Pancreas (tissue), 10 donors: ENCODE measurements around the gene CIBAR2. TPM values are rescaled to one million over a fixed set of nuclear protein-coding genes. Genes with fewer than 3 reads are reported as not detected.

Experiments
- ATAC-seq, 4 donors: fragments of 200-7000 bp; cut with Tn5 transposase; one replicate each; pipeline versions ENCODE4 v1.8.0 to v1.9.1; 2020; ENCODE audit warnings: mild to moderate bottlenecking in 4 of 4, moderate library complexity in 4 of 4
- DNase-seq, 6 donors: peaks; one replicate each; pipeline ENCODE4 v3.0.0-alpha.2; 2020
- FAIRE-seq: peaks from 2 replicates; lab custom pipeline; 2012; peaks lifted over from hg19 to GRCh38; lab: Jason Lieb, UNC
- H3K27ac ChIP-seq, 4 donors: fragments of 200-600 bp; sonication (generic); 1 replicate in 3 of 4; 2 replicates in 1 of 4; pipeline versions ENCODE4 v1.5.0 to v1.8.0; 2020
- H3K27me3 ChIP-seq, 4 donors: fragments of 200-600 bp; one replicate each; pipeline ENCODE4 v1.8.0; 2021
- H3K36me3 ChIP-seq, 3 donors: fragments of 200-600 bp; sonication (generic) in 1 of 3; one replicate each; pipeline versions ENCODE4 v1.5.0 to v1.8.0; 2020 to 2021
- H3K4me1 ChIP-seq, 3 donors: fragments of 200-600 bp; one replicate each; pipeline ENCODE4 v1.8.0; 2021
- H3K4me3 ChIP-seq, 4 donors: fragments of 200-600 bp; sonication (generic) in 2 of 4; one replicate each; pipeline versions ENCODE4 v1.5.0 to v1.8.0; 2020 to 2021
- H3K9me3 ChIP-seq, 4 donors: fragments of 200-600 bp; one replicate each; pipeline ENCODE4 v1.8.0; 2021
- CTCF ChIP-seq, 4 donors: fragments of 200-600 bp; sonication (generic) in 3 of 4; IDR thresholded peaks; one replicate each; pipeline versions ENCODE4 v1.5.0 to v1.8.0; 2021; ENCODE audit warnings: antibody characterized with exemption in 4 of 4
- WGBS, 2 donors: extraction: QIAGEN DNeasy Blood & Tissue Kit; methylation state at CpG; one replicate each; pipeline ENCODE4 v1.1.7; 2013; 5-methylcytosine and 5-hydroxymethylcytosine counted together
- intact Hi-C, 3 donors: fragments of 100-400 bp; cut with DNase I; formaldehyde crosslinking; loops; one replicate each; pipeline versions ENCODE4 v1.11.1 to v1.14.2; 2022
- polyA plus RNA-seq, 2 donors: library from polyadenylated mRNA; stranded (reverse); fragments of 200-250 nt; gene quantifications; one replicate each; pipeline ENCODE4 v1.2.3, GENCODE V29; 2013
- total RNA-seq, 6 donors: library from RNA; stranded (reverse); fragmentation: NEBNext Ultra II Directional in 4 of 6; extraction: Animal tissue kit (Norgen Biotek cat#: 25700) in 4 of 6; gene quantifications; one replicate each; pipeline versions ENCODE4 v1.2.1 to v1.2.4, GENCODE V29; 2021 to 2023
- donor health status: healthy with polysubstance abuse.
- donor health status: DM: no; HTN: no; CAD: no; lungs with moderate emphysema.
- donor health status: DM: no; HTN: no; CAD: no.
- donor health status: control.
- donor health status: control.
- donor health status: Bipolar disorder and iron deficiency.
- donor health status: DM: yes; HTN: yes; CAD: no.
- donor health status: DM: no; HTN: no; CAD: no.
- donor health status: DM: no; HTN: no; CAD: no.
- donor health status: DM: yes; HTN: yes; CAD: no.

The CIBAR2 gene
- total and polyA plus RNA-seq, 8 donors: 0.05 TPM; not detected in 7

- Histone ChIP-seq H3K9me3 (no peaks in the 10 kb centered on the region), H3K27me3 (no peaks in the 10 kb centered on the region), H3K4me3 (no peak overlapping the region), H3K36me3 (no peaks in the 10 kb centered on the region), H3K27ac (no peak overlapping the region), H3K4me1 (no peaks in the 10 kb centered on the region)
- intact Hi-C loops: no loop called here
- TF ChIP-seq CTCF (IDR thresholded peaks at IDR 0.05): no peak
- 91 to 92% methylated on average over 9 of the region's 9 CpGs for WGBS, 2 donors
- DNase-seq: no peak
- no peak for FAIRE-seq
- no peak for ATAC-seq
Measured at GRCh38 chr16:85062323-85062722, 49.9 kb downstream of the CIBAR2 start.

- ATAC-seq: peak in 2 of 4 donors; percentile 46 to 73
- H3K27me3 ChIP-seq: no peaks in the 10 kb centered on the region
- 82 to 88% methylated on average over 8 of the region's 8 CpGs for WGBS, 2 donors
- intact Hi-C loops: no loop called here
- FAIRE-seq: no peak
- no peak for TF ChIP-seq CTCF (IDR thresholded peaks at IDR 0.05)
- H3K4me1 ChIP-seq: no peaks in the 10 kb centered on the region
- DNase-seq: peak in 1 of 6 donors; percentile 57
- no peaks in the 10 kb centered on the region for H3K36me3 ChIP-seq
- no peak overlapping the region for H3K27ac ChIP-seq
- no peak overlapping the region for H3K4me3 ChIP-seq
- no peaks in the 10 kb centered on the region for H3K9me3 ChIP-seq
Measured at GRCh38 chr16:85061566-85061965, 50.7 kb downstream of the CIBAR2 start.

DNA sequence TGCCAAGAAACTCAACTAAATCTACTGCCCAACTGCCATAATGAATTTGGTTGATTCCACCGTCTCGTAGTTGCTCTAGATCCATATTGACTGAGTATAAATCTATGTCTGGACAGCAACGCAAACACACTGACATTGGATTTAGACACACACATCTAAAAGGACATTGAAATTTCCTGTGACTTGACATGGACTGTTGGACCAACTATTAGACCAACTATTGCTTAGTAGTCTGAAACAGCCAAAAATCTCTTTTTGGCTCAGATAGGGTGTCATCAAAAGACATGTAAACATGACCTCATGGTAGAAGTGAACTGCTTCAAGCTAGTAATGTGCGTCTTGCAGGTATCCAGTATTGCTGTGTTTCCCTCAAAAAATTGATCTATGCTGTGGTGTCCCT lies 53.4 kb downstream of the CIBAR2 start:
- no peak for TF ChIP-seq CTCF (IDR thresholded peaks at IDR 0.05)
- no peak for DNase-seq
- H3K36me3 ChIP-seq: no peaks in the 10 kb centered on the region
- H3K4me1 ChIP-seq: peaks cover 0 to 4% (median 0%) of the 10 kb centered on the region in 3 donors
- intact Hi-C loops: no loop called here
- FAIRE-seq: no peak
- H3K4me3 ChIP-seq: no peak overlapping the region
- H3K27me3 ChIP-seq: no peaks in the 10 kb centered on the region
- no peak overlapping the region for H3K27ac ChIP-seq
- WGBS, 2 donors: 68 to 69% methylated on average over 4 of the region's 4 CpGs
- H3K9me3 ChIP-seq: no peaks in the 10 kb centered on the region
- no peak for ATAC-seq

GRCh38 chr16:85057948-85058347 lies 54.3 kb downstream of the CIBAR2 start:
- WGBS, 2 donors: 92 to 96% methylated on average over 7 of the region's 7 CpGs
- DNase-seq (no peak), ATAC-seq (no peak), FAIRE-seq (no peak)
- no peak overlapping the region for H3K27ac ChIP-seq
- intact Hi-C loops: no loop called here
- H3K4me1 ChIP-seq: peaks cover 0 to 4% (median 0%) of the 10 kb centered on the region in 3 donors
- no peaks in the 10 kb centered on the region for H3K9me3 ChIP-seq
- no peaks in the 10 kb centered on the region for H3K36me3 ChIP-seq
- no peak overlapping the region for H3K4me3 ChIP-seq
- no peak for TF ChIP-seq CTCF (IDR thresholded peaks at IDR 0.05)
- no peaks in the 10 kb centered on the region for H3K27me3 ChIP-seq

DNA sequence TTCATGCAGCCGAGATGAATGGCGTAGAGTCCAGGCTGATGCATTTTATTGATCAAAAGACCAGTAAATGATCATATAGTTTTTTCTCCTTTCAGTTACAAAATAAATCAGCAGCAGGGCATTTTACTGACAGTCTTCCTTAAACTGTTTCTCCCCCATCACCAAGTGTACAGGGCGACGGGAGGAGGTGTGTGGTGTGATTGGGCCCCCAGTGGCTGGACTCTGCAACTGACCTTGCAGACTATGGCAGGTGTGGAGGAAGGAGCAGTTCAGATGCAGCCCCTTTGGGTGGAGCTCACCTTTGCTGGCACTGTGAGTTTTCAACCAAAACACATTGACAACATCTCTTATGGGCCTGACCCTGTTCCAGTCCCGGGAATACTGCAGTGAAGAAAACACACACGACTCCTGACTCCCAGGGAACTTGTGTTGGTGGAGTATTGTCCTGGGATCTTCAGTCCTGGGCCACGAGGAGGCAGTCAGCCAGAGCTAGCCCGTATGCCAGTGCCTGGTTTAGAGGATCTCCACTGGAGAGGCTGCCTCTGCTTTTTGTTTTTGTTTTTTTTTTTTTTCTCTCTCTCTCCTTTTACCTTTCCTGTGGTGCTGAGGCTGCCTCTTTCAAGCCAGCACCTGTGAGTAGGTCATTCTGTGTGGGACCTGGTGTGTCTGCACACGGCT lies 54.9 kb downstream of the CIBAR2 start:
- intact Hi-C loops: no loop called here
- DNase-seq: peak in 1 of 6 donors; percentile 30
- 67 to 71% methylated on average over 9 of the region's 9 CpGs for whole genome bisulfite sequencing, 2 donors
- TF ChIP-seq CTCF (IDR thresholded peaks at IDR 0.05): peak in 3 of 4 donors; percentile 10 to 17 (median 15)
- H3K27ac ChIP-seq: no peak overlapping the region
- H3K36me3 ChIP-seq: no peaks in the 10 kb centered on the region
- H3K4me3 ChIP-seq: no peak overlapping the region
- peaks cover 0 to 4% (median 0%) of the 10 kb centered on the region in 3 donors for H3K4me1 ChIP-seq
- ATAC-seq: peak; percentile 51 to 80 (median 62)
- no peaks in the 10 kb centered on the region for H3K9me3 ChIP-seq
- H3K27me3 ChIP-seq: no peaks in the 10 kb centered on the region
- no peak for FAIRE-seq
